PC-9 (cell line): ENCODE data around the gene TNFRSF8. TPM values are rescaled to one million over a fixed set of nuclear protein-coding genes. Genes with fewer than 3 reads are reported as not detected.

Experiments used
- BruUV-seq: library from RNA; stranded (reverse); fragments of 400-500 nt; replicated peaks from 2 replicates; lab custom pipeline; 2021; lab: Mats Ljungman, UMichigan
- CTCF ChIA-PET: fragments of 300-600 bp; sonication (Branson Sonifier 250); formaldehyde crosslinking; loops from one replicate; lab custom pipeline; 2022; ENCODE audit warnings: antibody characterized with exemption; lab: Charles Lee
- POLR2A ChIA-PET: fragments of 300-600 bp; sonication (Branson Sonifier 250); formaldehyde crosslinking; loops from one replicate; lab custom pipeline; 2022; ENCODE audit warnings: antibody characterized with exemption; ENCODE audit not compliant: unreplicated experiment; lab: Charles Lee
- DNase-seq, 2 experiments: peaks; one replicate each; pipeline versions ENCODE4 v3.0.0 to v3.0.0-alpha.2; 2015 to 2022; ENCODE audit warnings: mixed read lengths in 1 of 2
- H2AFZ ChIP-seq: fragments of 200-600 bp; sonication (generic); 2 replicates; pipeline ENCODE4 v1.8.1; 2017; ENCODE audit warnings: antibody characterized with exemption
- H3F3A ChIP-seq: fragments of 200-600 bp; sonication (generic); 2 replicates; pipeline ENCODE4 v1.8.1; 2017; ENCODE audit warnings: antibody characterized with exemption, mild to moderate bottlenecking, low read depth; ENCODE audit not compliant: insufficient read depth
- H3K27ac ChIP-seq: fragments of 200-600 bp; sonication (generic); 2 replicates; pipeline ENCODE4 v1.6.1; 2016; ENCODE audit warnings: mixed run types
- H3K27me3 ChIP-seq: fragments of 200-600 bp; sonication (generic); 2 replicates; pipeline ENCODE4 v1.6.1; 2016; ENCODE audit warnings: low read depth, mixed run types; ENCODE audit not compliant: insufficient read depth
- H3K36me3 ChIP-seq: fragments of 200-600 bp; sonication (generic); 2 replicates; pipeline ENCODE4 v1.6.1; 2016; ENCODE audit warnings: low read depth, mixed run types
- H3K4me1 ChIP-seq: fragments of 200-600 bp; sonication (generic); replicated peaks from 2 replicates; pipeline ENCODE4 v1.6.1; 2016; ENCODE audit warnings: mixed run types; ENCODE audit not compliant: insufficient read depth
- H3K4me2 ChIP-seq: fragments of 200-600 bp; sonication (generic); 2 replicates; pipeline ENCODE4 v1.6.1; 2017; ENCODE audit warnings: mixed run types
- H3K4me3 ChIP-seq: fragments of 200-600 bp; sonication (generic); 2 replicates; pipeline ENCODE4 v1.6.1; 2016; ENCODE audit warnings: mixed run types
- H3K79me2 ChIP-seq: fragments of 200-600 bp; sonication (generic); 2 replicates; pipeline ENCODE4 v1.6.1; 2017; ENCODE audit warnings: low read depth, mixed run types
- H3K9me2 ChIP-seq: fragments of 200-600 bp; sonication (generic); 2 replicates; pipeline ENCODE4 v1.8.1; 2017; ENCODE audit warnings: mild to moderate bottlenecking; ENCODE audit not compliant: insufficient read depth
- H3K9me3 ChIP-seq: fragments of 200-600 bp; sonication (generic); 2 replicates; pipeline ENCODE4 v1.8.1; 2016; ENCODE audit warnings: low read depth; ENCODE audit not compliant: insufficient read depth
- H4K20me1 ChIP-seq: fragments of 200-600 bp; sonication (generic); 2 replicates; pipeline ENCODE4 v1.8.1; 2017; ENCODE audit not compliant: insufficient read depth
- CTCF ChIP-seq: fragments of 200-600 bp; sonication (generic); conservative IDR thresholded peaks from 2 replicates; pipeline ENCODE4 v1.6.1; 2017; ENCODE audit warnings: mixed run types, antibody characterized with exemption, mild to moderate bottlenecking, moderate library complexity
- EZH2 ChIP-seq: fragments of 200-600 bp; sonication (generic); IDR thresholded peaks from 2 replicates; pipeline ENCODE4 v1.8.0; 2017; ENCODE audit warnings: antibody characterized with exemption, low read depth
- intact Hi-C: fragments of 100-400 bp; cut with micrococcal nuclease; formaldehyde crosslinking; loops from one replicate; pipeline ENCODE4 v1.10.0; 2022; ENCODE audit not compliant: unreplicated experiment
- total RNA-seq: library from RNA; stranded (reverse); gene quantifications from 2 replicates; pipeline ENCODE4 v1.2.3, GENCODE V29; 2021

Gene TNFRSF8
- total RNA-seq, 1 experiment from 2014 or later, result not detected

- no peaks in the 10 kb centered on the region for H3K79me2 ChIP-seq
- POLR2A ChIA-PET, result no interaction called here
- H3K4me1 ChIP-seq, result peaks cover 39% of the 10 kb centered on the region
- no peak overlapping the region for H2AFZ ChIP-seq
- H3K4me2 ChIP-seq, result no peak overlapping the region
- H4K20me1 ChIP-seq, result no peaks in the 10 kb centered on the region
- H3K27ac ChIP-seq, result no peak overlapping the region
- no peak for TF ChIP-seq EZH2
- DNase-seq, result no peak
- peaks cover 23% of the 10 kb centered on the region for H3F3A ChIP-seq
- no peaks in the 10 kb centered on the region for H3K9me3 ChIP-seq
- H3K4me3 ChIP-seq, result no peak overlapping the region
- no TSS peak for BruUV-seq
- intact Hi-C loops, result no loop called here
- H3K9me2 ChIP-seq, result no peaks in the 10 kb centered on the region
- H3K27me3 ChIP-seq, result no peaks in the 10 kb centered on the region
- CTCF ChIA-PET, result no interaction called here
- no peaks in the 10 kb centered on the region for H3K36me3 ChIP-seq
Observed at GRCh38 chr1:12145616-12146342, 82.7 kb downstream of the TNFRSF8 start.

- no TSS peak for BruUV-seq
- no peaks in the 10 kb centered on the region for H3K9me2 ChIP-seq
- TF ChIP-seq EZH2, result no peak
- no peak for TF ChIP-seq CTCF
- no peaks in the 10 kb centered on the region for H3K9me3 ChIP-seq
- H3K4me2 ChIP-seq, result no peak overlapping the region
- ChIA-PET POLR2A (interaction anchor here (0.9 kb wide), 1 partner anchor 34 kb away, joined by 4 read pairs; no protein-coding TSS in a partner anchor), CTCF (no interaction called here)
- peaks cover 34% of the 10 kb centered on the region for H3K4me1 ChIP-seq
- no peaks in the 10 kb centered on the region for H3K79me2 ChIP-seq
- H3F3A ChIP-seq, result peaks cover 23% of the 10 kb centered on the region
- no peak overlapping the region for H3K4me3 ChIP-seq
- no peaks in the 10 kb centered on the region for H3K36me3 ChIP-seq
- H3K27ac ChIP-seq, result no peak overlapping the region
- intact Hi-C loops, result no loop called here
- DNase-seq, result no peak
- no peaks in the 10 kb centered on the region for H4K20me1 ChIP-seq
- H3K27me3 ChIP-seq, result no peaks in the 10 kb centered on the region
- H2AFZ ChIP-seq, result no peak overlapping the region
Observed at GRCh38 chr1:12146343-12147112, 83.4 kb downstream of the TNFRSF8 start.

- H4K20me1 ChIP-seq, result no peaks in the 10 kb centered on the region
- H3K4me3 ChIP-seq, result no peak overlapping the region
- H3K27ac ChIP-seq, result no peak overlapping the region
- no peaks in the 10 kb centered on the region for H3K9me2 ChIP-seq
- no peaks in the 10 kb centered on the region for H3K79me2 ChIP-seq
- ChIA-PET CTCF (interaction anchor here (0.6 kb wide), 1 partner anchor 9 kb away, joined by 5 read pairs; no protein-coding TSS in a partner anchor), POLR2A (interaction anchor here (0.9 kb wide), 1 partner anchor 33 kb away, joined by 4 read pairs; no protein-coding TSS in a partner anchor)
- no peak overlapping the region for H2AFZ ChIP-seq
- H3K9me3 ChIP-seq, result no peaks in the 10 kb centered on the region
- intact Hi-C loops, result no loop called here
- no TSS peak for BruUV-seq
- H3K4me1 ChIP-seq, result peaks cover 30% of the 10 kb centered on the region
- no peak for TF ChIP-seq EZH2
- TF ChIP-seq CTCF, result no peak
- H3K36me3 ChIP-seq, result no peaks in the 10 kb centered on the region
- H3K27me3 ChIP-seq, result no peaks in the 10 kb centered on the region
- no peak overlapping the region for H3K4me2 ChIP-seq
- DNase-seq, result no peak
- peaks cover 23% of the 10 kb centered on the region for H3F3A ChIP-seq
Observed at GRCh38 chr1:12147201-12147701, 84.1 kb downstream of the TNFRSF8 start.
